IMR-90 (cell line): ENCODE data around the gene FOSL2.

Experiments
- CTCF ChIP-seq: conservative IDR thresholded peaks from 2 replicates; pipeline ENCODE4 v1.5.1; 2012; ENCODE audit warnings: mild to moderate bottlenecking, low read depth, low read length, improper control_type of control experiment
- ELK1 ChIP-seq: fragments of 150-350 bp; IDR thresholded peaks from 2 replicates; pipeline ENCODE4 v1.6.1; 2016; ENCODE audit warnings: low read depth, mild to moderate bottlenecking, low read length, moderate library complexity, borderline replicate concordance
- FOS ChIP-seq: fragments of 150-350 bp; IDR thresholded peaks from 2 replicates; pipeline ENCODE4 v1.6.1; 2016; ENCODE audit warnings: low read depth, low read length
- MXI1 ChIP-seq: IDR thresholded peaks from 2 replicates; pipeline ENCODE4 v1.6.1; 2012; ENCODE audit warnings: low read depth, mild to moderate bottlenecking, low read length, moderate library complexity, borderline replicate concordance
- RCOR1 ChIP-seq: IDR thresholded peaks from 2 replicates; pipeline ENCODE4 v1.6.1; 2012; ENCODE audit warnings: mild to moderate bottlenecking, low read length, improper control_type of control experiment; ENCODE audit not compliant: insufficient replicate concordance

GRCh38 chr2:28356095-28356911 is 36.4 kb upstream of the FOSL2 start:
- TF ChIP-seq MXI1 (no peak; the same call in 1 of the 2 replicates), RCOR1 (no peak), CTCF (no peak), FOS (no peak), ELK1 (no peak)
